ENCODE measurements around the gene ABCB8. TPM values are rescaled to one million over a fixed set of nuclear protein-coding genes. Genes with fewer than 3 reads are reported as not detected.

ABCB8 gene
- total and polyA plus RNA-seq, 2 of the 8 experiments (the other 6 are each of a cell fraction or from before 2014, with no cell fraction given) = 17.7 to 27.0 TPM

DNA sequence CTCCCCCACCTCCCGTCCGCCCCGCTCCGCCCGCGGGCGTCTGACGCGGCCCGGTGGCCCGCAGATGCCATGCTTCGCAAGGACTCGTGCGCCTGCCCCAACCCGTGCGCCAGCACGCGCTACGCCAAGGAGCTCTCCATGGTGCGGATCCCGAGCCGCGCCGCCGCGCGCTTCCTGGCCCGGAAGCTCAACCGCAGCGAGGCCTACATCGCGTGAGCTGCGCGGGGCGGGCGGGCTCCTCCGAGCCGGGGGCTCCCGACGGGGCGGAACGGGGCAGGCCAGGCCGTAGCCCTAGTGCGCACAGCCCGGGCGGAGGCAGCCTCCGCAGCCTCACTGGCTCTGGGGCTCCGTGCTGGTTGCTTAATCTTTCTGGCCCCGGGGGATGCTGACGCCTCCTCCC is 22.9 kb downstream of the ABCB8 start (continued):
- TF ChIP-seq EGR1 (IDR thresholded peaks at IDR 0.05; ENCODE audit: borderline replicate concordance, low read depth, low read length) = peak; percentile 40; the same call in 1 of the 2 replicates
- TF ChIP-seq CHD1 (IDR thresholded peaks at IDR 0.05; ENCODE audit: low read depth, low read length) = no peak
- TF ChIP-seq TEAD4 (IDR thresholded peaks at IDR 0.05; ENCODE audit: low read depth, low read length) = no peak
- TF ChIP-seq TAF1 (IDR thresholded peaks at IDR 0.05; ENCODE audit: low read depth, low read length) = no peak
- TF ChIP-seq KDM5A (IDR thresholded peaks at IDR 0.05; ENCODE audit: low read length) = no peak
- TF ChIP-seq, protein P1, sequence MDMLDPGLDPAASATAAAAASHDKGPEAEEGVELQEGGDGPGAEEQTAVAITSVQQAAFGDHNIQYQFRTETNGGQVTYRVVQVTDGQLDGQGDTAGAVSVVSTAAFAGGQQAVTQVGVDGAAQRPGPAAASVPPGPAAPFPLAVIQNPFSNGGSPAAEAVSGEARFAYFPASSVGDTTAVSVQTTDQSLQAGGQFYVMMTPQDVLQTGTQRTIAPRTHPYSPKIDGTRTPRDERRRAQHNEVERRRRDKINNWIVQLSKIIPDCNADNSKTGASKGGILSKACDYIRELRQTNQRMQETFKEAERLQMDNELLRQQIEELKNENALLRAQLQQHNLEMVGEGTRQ (IDR thresholded peaks at IDR 0.05; ENCODE audit: low read length) = no peak
- peak in 1 of 2 experiments; percentile 79; a peak in 2 of 3 replicates for TF ChIP-seq EP300 (IDR thresholded peaks at IDR 0.05; ENCODE audit: borderline replicate concordance in 1 of 2, low read depth in 2 of 2, low read length in 2 of 2)
- no peak for TF ChIP-seq RNF2 (IDR thresholded peaks at IDR 0.05; ENCODE audit: borderline replicate concordance, low read depth, low read length, missing control alignments, poor library complexity, severe bottlenecking)
- TF ChIP-seq ASH2L (IDR thresholded peaks at IDR 0.05; ENCODE audit: low read length) = no peak
- peak; percentile 60 to 74; a peak in 1 of 4 replicates for TF ChIP-seq HDAC2 (IDR thresholded peaks at IDR 0.05; ENCODE audit: borderline replicate concordance in 1 of 2, low read depth in 2 of 2, low read length in 2 of 2)
- TF ChIP-seq CTBP2 (IDR thresholded peaks at IDR 0.05; ENCODE audit: borderline replicate concordance, insufficient read depth, insufficient read length, low read length) = no peak
- TF ChIP-seq SIX5 (IDR thresholded peaks at IDR 0.05; ENCODE audit: low read depth, low read length) = no peak
- no peak for TF ChIP-seq CHD2 (IDR thresholded peaks at IDR 0.05; ENCODE audit: low read length)
- no peak for TF ChIP-seq SP2 (IDR thresholded peaks at IDR 0.05; ENCODE audit: low read length)
- no peak for TF ChIP-seq PHF8 (conservative IDR thresholded peaks at IDR 0.05; ENCODE audit: low read depth, low read length)
- TF ChIP-seq ZNF274 (IDR thresholded peaks at IDR 0.05; ENCODE audit: borderline replicate concordance, extremely low read depth, low read length) = no peak
- no peak for TF ChIP-seq NRF1 (IDR thresholded peaks at IDR 0.05; ENCODE audit: low read depth, low read length)
- TF ChIP-seq TBP (IDR thresholded peaks at IDR 0.05; ENCODE audit: low read depth, low read length) = no peak
- no peak for TF ChIP-seq SP1 (IDR thresholded peaks at IDR 0.05; ENCODE audit: low read depth, low read length)
- no peak for TF ChIP-seq BACH1 (IDR thresholded peaks at IDR 0.05; ENCODE audit: low read length)
- no peak for TF ChIP-seq BCL11A (IDR thresholded peaks at IDR 0.05; ENCODE audit: low read depth in 2 of 2, low read length in 2 of 2)
- peak; percentile 72; the same call in 1 of the 2 replicates for TF ChIP-seq CREB1 (IDR thresholded peaks at IDR 0.05)
- peak in 1 of 2 experiments; percentile 20; a peak in 1 of 4 replicates for TF ChIP-seq RAD21 (IDR thresholded peaks at IDR 0.05 in 1 of 2, conservative IDR thresholded peaks at IDR 0.05 in 1 of 2; ENCODE audit: low read depth in 2 of 2, low read length in 2 of 2)
- TF ChIP-seq SAP30 (IDR thresholded peaks at IDR 0.05; ENCODE audit: insufficient read depth, insufficient replicate concordance, low read length) = no peak
